Hepatocyte (in vitro differentiated cells): ENCODE data around the gene NR1H4.

Source experiments
- EZH2 ChIP-seq: fragments of 200-600 bp; sonication (generic); IDR thresholded peaks from 2 replicates; pipeline ENCODE4 v1.6.1; 2016; ENCODE audit warnings: antibody characterized with exemption, mild to moderate bottlenecking, borderline replicate concordance
- EZH2phosphoT487 ChIP-seq: fragments of 200-600 bp; sonication (generic); IDR thresholded peaks from one replicate; pipeline ENCODE4 v1.6.1; 2018; ENCODE audit warnings: antibody characterized with exemption, mild to moderate bottlenecking, low read depth, moderate library complexity; ENCODE audit not compliant: unreplicated experiment, severe bottlenecking
- TF ChIP-seq, protein P1 (sequence below): fragments of 200-600 bp; sonication (generic); IDR thresholded peaks from 2 replicates; pipeline ENCODE4 v1.5.1; 2016; ENCODE audit warnings: antibody characterized with exemption, mild to moderate bottlenecking; ENCODE audit not compliant: poor library complexity

GRCh38 chr12:100578923-100579322, 105.3 kb downstream of the NR1H4 start:
- TF ChIP-seq EZH2 (no peak), EZH2phosphoT487 (no peak)
- TF ChIP-seq, protein P1, sequence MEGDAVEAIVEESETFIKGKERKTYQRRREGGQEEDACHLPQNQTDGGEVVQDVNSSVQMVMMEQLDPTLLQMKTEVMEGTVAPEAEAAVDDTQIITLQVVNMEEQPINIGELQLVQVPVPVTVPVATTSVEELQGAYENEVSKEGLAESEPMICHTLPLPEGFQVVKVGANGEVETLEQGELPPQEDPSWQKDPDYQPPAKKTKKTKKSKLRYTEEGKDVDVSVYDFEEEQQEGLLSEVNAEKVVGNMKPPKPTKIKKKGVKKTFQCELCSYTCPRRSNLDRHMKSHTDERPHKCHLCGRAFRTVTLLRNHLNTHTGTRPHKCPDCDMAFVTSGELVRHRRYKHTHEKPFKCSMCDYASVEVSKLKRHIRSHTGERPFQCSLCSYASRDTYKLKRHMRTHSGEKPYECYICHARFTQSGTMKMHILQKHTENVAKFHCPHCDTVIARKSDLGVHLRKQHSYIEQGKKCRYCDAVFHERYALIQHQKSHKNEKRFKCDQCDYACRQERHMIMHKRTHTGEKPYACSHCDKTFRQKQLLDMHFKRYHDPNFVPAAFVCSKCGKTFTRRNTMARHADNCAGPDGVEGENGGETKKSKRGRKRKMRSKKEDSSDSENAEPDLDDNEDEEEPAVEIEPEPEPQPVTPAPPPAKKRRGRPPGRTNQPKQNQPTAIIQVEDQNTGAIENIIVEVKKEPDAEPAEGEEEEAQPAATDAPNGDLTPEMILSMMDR, result no peak
